NCI-H1048 (cell line): ENCODE measurements around the gene TMEM53.

Experiments used
- DNase-seq: peaks from one replicate; lab custom pipeline; 2025; lab: John Stamatoyannopoulos, UW

Gene TMEM53

GRCh38 chr1:44628962-44629756 lies 45.1 kb downstream of the TMEM53 start:
- DNase-seq, result no peak

- no peak for DNase-seq
These were observed 48.9 kb downstream of the TMEM53 start for GRCh38 chr1:44625348-44625747.

- no peak for DNase-seq
These were observed 49.9 kb downstream of the TMEM53 start for GRCh38 chr1:44624268-44624901.

GRCh38 chr1:44621841-44622286 lies 52.4 kb downstream of the TMEM53 start:
- no peak for DNase-seq

DNA sequence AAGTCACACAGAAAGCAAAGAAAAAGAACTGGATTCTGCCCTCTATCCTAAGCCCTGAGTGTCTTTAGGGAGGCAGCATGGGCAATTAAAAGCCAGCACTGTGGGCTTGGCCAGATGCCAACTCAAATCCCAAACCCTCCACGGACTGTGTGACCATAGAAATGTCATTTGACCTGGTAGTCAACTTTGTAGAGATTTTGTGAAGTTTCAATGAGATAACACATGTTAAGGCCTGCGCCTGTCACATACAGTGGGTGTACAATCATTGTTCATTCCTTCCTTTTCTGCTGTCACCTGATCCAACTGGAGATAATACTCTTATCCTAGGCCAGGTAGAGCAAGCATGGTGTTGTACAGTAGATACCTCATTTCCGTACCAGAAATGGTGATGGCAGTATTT lies 54.2 kb downstream of the TMEM53 start:
- DNase-seq, result no peak

DNA sequence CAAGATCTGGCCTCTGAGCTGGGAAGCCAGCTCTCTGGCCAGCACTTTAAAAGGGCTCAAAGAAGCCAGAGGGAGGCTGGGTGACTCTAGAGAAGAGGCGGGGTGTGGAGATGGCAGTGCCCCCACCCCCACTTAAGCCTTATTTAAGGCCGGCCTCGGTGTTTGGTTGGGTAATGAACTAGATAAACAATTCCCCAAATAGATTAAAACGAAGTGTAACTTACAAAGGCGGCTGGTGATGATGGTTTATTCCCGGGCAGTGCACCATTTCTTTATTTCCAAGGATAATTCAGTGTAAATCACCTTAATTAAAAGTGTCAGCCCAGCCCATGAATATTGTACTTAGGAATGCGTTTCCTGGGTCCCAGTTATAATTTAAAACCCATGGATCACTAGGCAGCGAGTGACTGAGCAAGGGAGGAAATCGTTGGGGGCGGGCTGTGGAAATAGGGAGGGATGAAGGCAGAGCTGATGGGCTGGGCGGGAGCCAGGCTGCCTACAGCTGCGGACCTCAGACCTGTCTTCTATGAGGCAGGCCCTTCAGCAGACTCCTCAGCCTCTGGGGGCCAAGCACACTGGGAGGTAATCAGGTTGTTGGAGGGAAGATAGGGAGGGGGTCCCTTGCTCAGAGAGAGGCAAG lies 54.9 kb downstream of the TMEM53 start:
- DNase-seq, result no peak

- DNase-seq, result no peak
These were observed 56.6 kb downstream of the TMEM53 start for GRCh38 chr1:44617703-44618029.

DNA sequence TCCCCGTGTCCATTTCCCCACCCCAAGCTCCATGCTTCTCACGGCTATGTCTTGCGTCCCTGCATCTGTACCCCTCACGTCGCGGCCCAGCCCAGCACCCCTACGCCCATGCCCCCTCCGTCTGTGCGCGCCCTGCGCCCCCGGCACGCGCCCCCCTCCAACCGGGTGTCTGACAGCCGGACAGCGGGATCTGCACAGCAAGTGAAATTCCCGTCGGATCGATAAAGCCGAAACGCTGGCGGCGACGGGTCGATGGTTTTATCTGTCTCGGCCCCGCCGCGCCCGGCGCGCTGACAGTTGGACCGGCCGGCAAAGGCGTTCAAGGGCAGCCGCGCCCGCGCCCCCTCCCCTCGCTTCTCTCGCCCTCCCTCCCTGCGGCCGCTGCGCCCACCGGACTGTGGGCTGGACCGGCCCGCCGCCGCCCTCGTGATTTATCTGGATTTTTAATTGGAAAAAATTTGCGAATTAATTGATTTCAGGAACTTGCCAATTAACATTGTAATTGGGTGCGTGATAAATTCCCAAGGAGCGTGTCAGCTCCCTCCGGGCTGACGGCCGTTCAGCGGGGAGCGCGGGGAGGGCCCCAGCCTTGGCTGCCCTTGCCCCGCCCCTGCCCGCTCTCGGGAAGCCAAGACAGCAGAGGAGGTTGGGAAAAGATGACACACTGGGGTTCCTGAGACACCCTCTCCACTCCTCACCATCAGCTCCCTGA lies 57.1 kb downstream of the TMEM53 start:
- DNase-seq, result no peak

GRCh38 chr1:44616284-44616990 lies 57.8 kb downstream of the TMEM53 start:
- no peak for DNase-seq

- DNase-seq, result no peak
These were observed 60.3 kb downstream of the TMEM53 start for GRCh38 chr1:44613941-44614340.

DNA sequence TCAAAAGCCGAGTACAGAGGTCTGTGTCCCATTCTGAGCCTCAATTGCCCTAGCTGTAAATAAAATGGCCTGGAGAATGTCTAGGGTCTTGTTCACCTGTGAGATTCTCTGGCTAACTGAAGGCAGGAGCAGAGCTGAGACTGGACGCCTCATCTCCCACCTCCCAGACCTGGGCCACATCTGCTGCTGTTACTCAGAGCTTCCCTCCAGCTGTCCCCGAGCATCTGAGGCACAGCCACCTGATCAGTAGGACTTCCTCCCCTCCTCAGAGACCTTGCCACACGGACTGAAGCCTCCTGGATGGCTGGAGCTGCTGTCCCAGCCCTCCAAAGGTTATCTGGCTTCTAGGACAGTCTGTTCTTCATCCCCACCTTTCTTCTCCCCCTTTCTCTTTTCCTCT lies 62.4 kb downstream of the TMEM53 start:
- DNase-seq, result no peak

GRCh38 chr1:44611419-44611818 lies 62.9 kb downstream of the TMEM53 start:
- DNase-seq, result no peak

- no peak for DNase-seq
These were observed 63.6 kb downstream of the TMEM53 start for GRCh38 chr1:44610527-44611148.

GRCh38 chr1:44609768-44610526 lies 64.3 kb downstream of the TMEM53 start:
- DNase-seq, result no peak

GRCh38 chr1:44609412-44609767 lies 64.9 kb downstream of the TMEM53 start:
- DNase-seq, result no peak

DNA sequence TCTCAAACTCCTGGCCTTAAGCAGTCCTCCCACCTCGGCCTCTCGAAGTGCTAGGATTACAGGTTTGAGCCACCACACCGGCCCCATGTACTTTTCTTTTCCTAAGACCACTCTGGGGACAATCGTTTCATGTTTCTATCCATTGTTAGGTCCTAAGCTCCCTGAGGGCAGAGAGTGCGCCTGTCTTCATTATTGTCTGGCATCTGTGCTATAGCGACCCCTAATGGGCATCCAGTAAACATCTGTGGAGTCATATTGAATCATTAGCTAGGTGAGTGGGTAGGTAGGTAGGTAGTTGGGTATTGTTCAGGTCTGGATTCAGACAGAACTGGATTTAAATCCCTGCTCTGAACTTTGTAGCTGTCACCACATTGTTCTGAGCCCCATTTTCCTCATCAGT lies 66.1 kb downstream of the TMEM53 start:
- DNase-seq, result no peak

DNA sequence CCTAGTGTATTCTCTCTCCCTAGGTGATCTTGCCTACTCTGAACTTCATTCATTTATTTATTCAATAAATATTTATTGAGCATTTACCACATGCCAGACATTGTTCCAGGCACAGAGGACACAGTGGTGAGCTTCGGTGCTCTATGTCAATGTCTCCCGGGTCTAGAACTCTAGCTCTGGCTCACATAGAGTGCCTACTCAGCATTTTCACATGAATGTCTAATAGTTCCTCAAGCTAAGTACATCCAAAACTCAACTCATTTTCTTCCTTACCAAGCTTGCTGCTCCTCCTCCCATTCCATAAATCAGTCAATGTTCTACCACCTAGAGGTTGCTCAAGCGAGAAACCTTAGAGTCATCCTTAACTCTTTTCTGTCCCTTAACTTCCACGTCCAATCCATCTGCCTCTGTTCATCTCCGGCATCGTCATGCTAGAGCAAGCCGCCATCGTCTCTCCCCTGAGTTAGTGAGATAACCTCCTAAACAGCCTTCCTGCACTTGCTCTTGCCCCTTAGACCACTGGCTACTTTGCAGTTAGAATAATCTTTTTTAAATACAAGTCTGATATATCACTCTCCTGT lies 67.5 kb downstream of the TMEM53 start:
- no peak for DNase-seq

GRCh38 chr1:44605914-44606615 lies 68.2 kb downstream of the TMEM53 start:
- no peak for DNase-seq

DNA sequence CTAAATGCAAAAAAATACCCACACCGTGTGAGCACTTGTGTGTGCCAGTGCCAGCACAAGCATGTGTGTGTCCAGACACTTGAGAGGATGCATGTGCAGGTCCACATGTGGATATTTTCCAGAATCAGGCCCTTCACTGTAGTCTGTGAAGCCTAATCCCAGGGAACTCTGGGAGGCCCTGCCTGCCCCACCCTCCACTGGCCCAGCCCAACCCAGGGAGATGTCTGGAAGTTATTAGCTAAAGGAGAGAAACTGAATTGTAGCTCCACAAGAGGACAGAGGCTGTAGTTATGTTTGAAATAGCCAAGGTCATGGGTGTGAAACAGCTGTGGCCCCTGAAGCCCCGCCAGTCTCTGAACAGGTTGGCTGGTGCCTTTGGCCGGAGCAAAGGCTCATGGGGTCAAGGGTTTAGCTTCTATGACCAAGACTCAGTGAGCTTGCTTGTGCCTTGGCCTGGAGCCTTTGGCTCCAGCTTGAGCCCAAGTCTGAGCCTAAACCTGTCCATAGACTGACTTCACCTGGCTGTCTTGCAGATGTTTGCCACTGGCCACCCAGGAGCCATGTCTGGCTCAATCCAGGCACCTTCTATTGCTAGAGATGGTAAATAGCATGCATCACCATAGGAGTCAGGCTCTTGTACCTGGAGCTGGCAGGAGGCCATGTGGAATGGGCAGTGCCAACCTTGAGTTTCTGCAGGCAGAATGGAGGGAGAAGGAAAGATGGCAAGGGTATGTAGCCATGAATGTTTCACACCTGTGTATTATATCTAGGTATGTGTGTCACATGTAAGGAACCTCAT lies 69.9 kb downstream of the TMEM53 start:
- no peak for DNase-seq
